K562 (cell line): ENCODE measurements around the gene MIDN. TPM values are rescaled to one million over a fixed set of nuclear protein-coding genes. Genes with fewer than 3 reads are reported as not detected.

ENCODE experiments used
- ADNP ChIP-seq: fragments of 200-800 bp; sonication (Bioruptor generic); IDR thresholded peaks from 2 replicates; pipeline ENCODE4 v1.6.1; 2016; ENCODE audit warnings: missing genetic modification characterization, missing compliant biosample characterization
- FOXK1 ChIP-seq: sonication (generic); formaldehyde crosslinking; IDR thresholded peaks from 2 replicates; pipeline ENCODE4 v1.8.0; 2022; ENCODE audit warnings: missing genetic modification reagents, mild to moderate bottlenecking, borderline replicate concordance
- FOXM1 ChIP-seq, 2 experiments: fragments of 450-650 bp in 1 of 2; sonication (generic) in 1 of 2; formaldehyde crosslinking in 1 of 2; IDR thresholded peaks; 2 replicates each; pipeline versions ENCODE4 v1.6.1 to v1.9.0; 2017 to 2022; ENCODE audit warnings: low read depth in 2 of 2, mild to moderate bottlenecking in 2 of 2, missing genetic modification reagents in 1 of 2, moderate library complexity in 1 of 2
- GABPB2 ChIP-seq: fragments of 250-450 bp; sonication (Bioruptor Pico); conservative IDR thresholded peaks from 2 replicates; pipeline ENCODE4 v1.5.1; 2021; ENCODE audit warnings: mild to moderate bottlenecking
- HMGN3 ChIP-seq: IDR thresholded peaks from 2 replicates; pipeline ENCODE4 v1.6.1; 2011; ENCODE audit warnings: borderline replicate concordance, low read depth, mild to moderate bottlenecking, mixed read lengths, low read length; ENCODE audit not compliant: insufficient read length; ENCODE audit errors: extremely low read depth
- KHSRP ChIP-seq: fragments of 450-650 bp; IDR thresholded peaks from 2 replicates; pipeline ENCODE4 v1.6.1; 2017
- KLF13 ChIP-seq: fragments of 450-650 bp; IDR thresholded peaks from 2 replicates; pipeline ENCODE4 v1.6.1; 2016; ENCODE audit warnings: missing genetic modification characterization, low read depth, mild to moderate bottlenecking, missing compliant biosample characterization, moderate library complexity, borderline replicate concordance
- MTA2 ChIP-seq: fragments of 450-650 bp; IDR thresholded peaks from 2 replicates; pipeline ENCODE4 v1.6.1; 2016; ENCODE audit warnings: low read depth
- NELFE ChIP-seq: IDR thresholded peaks from 2 replicates; pipeline ENCODE4 v1.6.1; 2011; ENCODE audit warnings: mild to moderate bottlenecking; ENCODE audit not compliant: insufficient read depth, insufficient read length
- PHF20 ChIP-seq: fragments of 450-650 bp; IDR thresholded peaks from 2 replicates; pipeline ENCODE4 v1.6.1; 2018; ENCODE audit not compliant: partially characterized antibody
- POLR2AphosphoS5 ChIP-seq: IDR thresholded peaks from 2 replicates; pipeline ENCODE4 v1.6.1; 2011; ENCODE audit warnings: mild to moderate bottlenecking, low read depth, low read length, moderate library complexity; ENCODE audit not compliant: control insufficient read depth, insufficient read depth
- POLR2G ChIP-seq: fragments of 200-400 bp; formaldehyde crosslinking; IDR thresholded peaks from 2 replicates; pipeline ENCODE4 v1.6.1; 2017; ENCODE audit warnings: low read depth, mild to moderate bottlenecking, antibody characterized with exemption, low read length, moderate library complexity
- SOX6 ChIP-seq: fragments of 450-650 bp; IDR thresholded peaks from 2 replicates; pipeline ENCODE4 v1.6.1; 2014; ENCODE audit warnings: mild to moderate bottlenecking
- ZNF766 ChIP-seq: fragments of 200-800 bp; sonication (Bioruptor generic); conservative IDR thresholded peaks from 2 replicates; pipeline ENCODE4 v1.6.1; 2016; ENCODE audit warnings: missing genetic modification characterization, missing compliant biosample characterization
- polyA plus RNA-seq, 8 experiments: library from polyadenylated mRNA; depleted of rRNA in 4 of 8; stranded (reverse) in 5 of 8; unstranded in 3 of 8; fragments of >200 nt; fragmentation: Nextera tagmentation in 2 of 8; fragmentation: Illumina TruSeq in 1 of 8; extraction: Ambion mirVana in 2 of 8; extraction: Trizol in 1 of 8; gene quantifications; 2 replicates each; pipeline versions ENCODE4 v1.2.1 to v1.2.3, GENCODE V29; 2011 to 2014; ENCODE audit warnings: inconsistent platforms in 1 of 8, missing spikeins in 1 of 8
- total RNA-seq, 7 experiments: library from RNA; depleted of rRNA in 6 of 7; stranded (reverse); fragments of >200 nt in 6 of 7; fragmentation: Illumina TruSeq in 2 of 7; extraction: Trizol in 2 of 7; gene quantifications; 2 replicates each; pipeline versions ENCODE4 v1.2.1 to v1.2.3, GENCODE V29; 2011 to 2021; ENCODE audit warnings: low replicate concordance in 1 of 7
- TF ChIP-seq, protein P1 (sequence below): fragments of 450-650 bp; formaldehyde crosslinking; IDR thresholded peaks from 2 replicates; pipeline ENCODE4 v1.4.0; 2022; ENCODE audit warnings: mild to moderate bottlenecking, moderate library complexity
- TF ChIP-seq, protein P2 (sequence below), 3 experiments: fragments of 200-800 bp in 1 of 3; sonication (Bioruptor generic) in 1 of 3; sonication (generic) in 1 of 3; formaldehyde crosslinking in 1 of 3; IDR thresholded peaks; 2 replicates each; pipeline versions ENCODE4 v1.6.1 to v1.8.0; 2016 to 2022; ENCODE audit warnings: mild to moderate bottlenecking in 2 of 3, missing compliant biosample characterization in 2 of 3, missing genetic modification characterization in 2 of 3, missing genetic modification reagents in 1 of 3
- TF ChIP-seq, protein P3 (sequence below): fragments of 250-450 bp; sonication (Bioruptor Pico); IDR thresholded peaks from 2 replicates; pipeline ENCODE4 v1.5.0; 2020; ENCODE audit warnings: mild to moderate bottlenecking
- TF ChIP-seq, protein P4 (sequence below): fragments of 450-650 bp; IDR thresholded peaks from 2 replicates; pipeline ENCODE4 v1.6.1; 2016; ENCODE audit warnings: mild to moderate bottlenecking
- TF ChIP-seq, protein P5 (sequence below): sonication (generic); formaldehyde crosslinking; IDR thresholded peaks from 2 replicates; pipeline ENCODE4 v1.8.0; 2022; ENCODE audit warnings: missing genetic modification reagents, mild to moderate bottlenecking, moderate library complexity, borderline replicate concordance

The MIDN gene
- total and polyA plus RNA-seq, 9 of the 15 experiments (the other 6 are each of a cell fraction or from before 2014, with no cell fraction given) = 0.17 to 120 (median 10.1) TPM

DNA sequence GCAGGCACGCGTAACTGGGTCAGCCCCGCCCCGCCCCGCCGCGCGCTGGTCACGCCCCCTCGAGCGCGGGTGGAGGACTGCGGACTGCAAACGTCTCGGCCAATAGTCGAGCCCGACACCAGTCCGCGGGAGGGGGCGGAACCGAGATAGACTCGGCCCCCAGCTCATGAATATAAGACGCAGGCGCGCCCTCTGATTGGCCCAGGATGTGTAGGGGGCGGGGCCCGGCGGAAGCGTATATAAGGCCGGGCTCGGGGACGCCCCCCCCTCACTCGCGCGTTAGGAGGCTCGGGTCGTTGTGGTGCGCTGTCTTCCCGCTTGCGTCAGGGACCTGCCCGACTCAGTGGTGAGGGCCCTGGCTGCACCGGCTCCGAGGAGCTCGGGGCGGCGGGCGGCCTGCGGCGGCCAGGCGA lies 20.7 kb downstream of the MIDN start, which contains the start of gene CIRBP (continued):
- TF ChIP-seq, protein P1, sequence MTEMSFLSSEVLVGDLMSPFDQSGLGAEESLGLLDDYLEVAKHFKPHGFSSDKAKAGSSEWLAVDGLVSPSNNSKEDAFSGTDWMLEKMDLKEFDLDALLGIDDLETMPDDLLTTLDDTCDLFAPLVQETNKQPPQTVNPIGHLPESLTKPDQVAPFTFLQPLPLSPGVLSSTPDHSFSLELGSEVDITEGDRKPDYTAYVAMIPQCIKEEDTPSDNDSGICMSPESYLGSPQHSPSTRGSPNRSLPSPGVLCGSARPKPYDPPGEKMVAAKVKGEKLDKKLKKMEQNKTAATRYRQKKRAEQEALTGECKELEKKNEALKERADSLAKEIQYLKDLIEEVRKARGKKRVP (CRISPR knock-in tag) = no peak
- TF ChIP-seq GABPB2 (CRISPR knock-in tag) (no peak), NELFE (peak; percentile 75), PHF20 (no peak), MTA2 (no peak), KHSRP (no peak), KLF13 (tag) (peak; percentile 40; the same call in 1 of the 2 replicates), SOX6 (0 out of 2 replicates have a peak, but pooled peaks have one; percentile 16), ZNF766 (CRISPR knock-in tag) (no peak), FOXM1 (IDR thresholded peaks at IDR 0.05; ENCODE audit: low read depth) (no peak), FOXM1 (CRISPR knock-in tag; IDR thresholded peaks at IDR 0.05; ENCODE audit: low read depth) (0 out of 2 replicates have a peak, but pooled peaks have one; percentile 39), POLR2G (peak; percentile 100), HMGN3 (no peak), ADNP (no peak), FOXK1 (CRISPR knock-in tag) (no peak), POLR2AphosphoS5 (peak; percentile 98)
- TF ChIP-seq, protein P2, sequence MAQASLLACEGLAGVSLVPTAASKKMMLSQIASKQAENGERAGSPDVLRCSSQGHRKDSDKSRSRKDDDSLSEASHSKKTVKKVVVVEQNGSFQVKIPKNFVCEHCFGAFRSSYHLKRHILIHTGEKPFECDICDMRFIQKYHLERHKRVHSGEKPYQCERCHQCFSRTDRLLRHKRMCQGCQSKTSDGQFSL (CRISPR knock-in tag; IDR thresholded peaks at IDR 0.05) = peak; percentile 97
- TF ChIP-seq, protein P2 (tag; IDR thresholded peaks at IDR 0.05) = peak in 1 of 2 experiments; percentile 98; a peak in 2 of 4 replicates
- TF ChIP-seq, protein P3, sequence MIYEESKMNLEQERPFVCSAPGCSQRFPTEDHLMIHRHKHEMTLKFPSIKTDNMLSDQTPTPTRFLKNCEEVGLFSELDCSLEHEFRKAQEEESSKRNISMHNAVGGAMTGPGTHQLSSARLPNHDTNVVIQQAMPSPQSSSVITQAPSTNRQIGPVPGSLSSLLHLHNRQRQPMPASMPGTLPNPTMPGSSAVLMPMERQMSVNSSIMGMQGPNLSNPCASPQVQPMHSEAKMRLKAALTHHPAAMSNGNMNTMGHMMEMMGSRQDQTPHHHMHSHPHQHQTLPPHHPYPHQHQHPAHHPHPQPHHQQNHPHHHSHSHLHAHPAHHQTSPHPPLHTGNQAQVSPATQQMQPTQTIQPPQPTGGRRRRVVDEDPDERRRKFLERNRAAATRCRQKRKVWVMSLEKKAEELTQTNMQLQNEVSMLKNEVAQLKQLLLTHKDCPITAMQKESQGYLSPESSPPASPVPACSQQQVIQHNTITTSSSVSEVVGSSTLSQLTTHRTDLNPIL = no peak
- TF ChIP-seq, protein P4, sequence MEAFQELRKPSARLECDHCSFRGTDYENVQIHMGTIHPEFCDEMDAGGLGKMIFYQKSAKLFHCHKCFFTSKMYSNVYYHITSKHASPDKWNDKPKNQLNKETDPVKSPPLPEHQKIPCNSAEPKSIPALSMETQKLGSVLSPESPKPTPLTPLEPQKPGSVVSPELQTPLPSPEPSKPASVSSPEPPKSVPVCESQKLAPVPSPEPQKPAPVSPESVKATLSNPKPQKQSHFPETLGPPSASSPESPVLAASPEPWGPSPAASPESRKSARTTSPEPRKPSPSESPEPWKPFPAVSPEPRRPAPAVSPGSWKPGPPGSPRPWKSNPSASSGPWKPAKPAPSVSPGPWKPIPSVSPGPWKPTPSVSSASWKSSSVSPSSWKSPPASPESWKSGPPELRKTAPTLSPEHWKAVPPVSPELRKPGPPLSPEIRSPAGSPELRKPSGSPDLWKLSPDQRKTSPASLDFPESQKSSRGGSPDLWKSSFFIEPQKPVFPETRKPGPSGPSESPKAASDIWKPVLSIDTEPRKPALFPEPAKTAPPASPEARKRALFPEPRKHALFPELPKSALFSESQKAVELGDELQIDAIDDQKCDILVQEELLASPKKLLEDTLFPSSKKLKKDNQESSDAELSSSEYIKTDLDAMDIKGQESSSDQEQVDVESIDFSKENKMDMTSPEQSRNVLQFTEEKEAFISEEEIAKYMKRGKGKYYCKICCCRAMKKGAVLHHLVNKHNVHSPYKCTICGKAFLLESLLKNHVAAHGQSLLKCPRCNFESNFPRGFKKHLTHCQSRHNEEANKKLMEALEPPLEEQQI = no peak
- TF ChIP-seq, protein P5, sequence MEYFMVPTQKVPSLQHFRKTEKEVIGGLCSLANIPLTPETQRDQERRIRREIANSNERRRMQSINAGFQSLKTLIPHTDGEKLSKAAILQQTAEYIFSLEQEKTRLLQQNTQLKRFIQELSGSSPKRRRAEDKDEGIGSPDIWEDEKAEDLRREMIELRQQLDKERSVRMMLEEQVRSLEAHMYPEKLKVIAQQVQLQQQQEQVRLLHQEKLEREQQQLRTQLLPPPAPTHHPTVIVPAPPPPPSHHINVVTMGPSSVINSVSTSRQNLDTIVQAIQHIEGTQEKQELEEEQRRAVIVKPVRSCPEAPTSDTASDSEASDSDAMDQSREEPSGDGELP = peak; percentile 61
